Body of pancreas (tissue), 4 donors: ENCODE measurements around the gene PCDHGA5.

Experiments used
- POLR2A ChIP-seq, 3 donors: fragments of 450-650 bp; IDR thresholded peaks; one replicate each; pipeline ENCODE4 v1.6.1; 2016; ENCODE audit warnings: antibody characterized with exemption in 3 of 3, mild to moderate bottlenecking in 2 of 3
- TF ChIP-seq, protein P1 (sequence below), 7 experiments: fragments of 450-650 bp in 4 of 7; fragments of 200-600 bp in 3 of 7; sonication (generic) in 3 of 7; IDR thresholded peaks; one replicate each; pipeline ENCODE4 v1.5.1; 2016 to 2019; ENCODE audit warnings: antibody characterized with exemption in 7 of 7

DNA sequence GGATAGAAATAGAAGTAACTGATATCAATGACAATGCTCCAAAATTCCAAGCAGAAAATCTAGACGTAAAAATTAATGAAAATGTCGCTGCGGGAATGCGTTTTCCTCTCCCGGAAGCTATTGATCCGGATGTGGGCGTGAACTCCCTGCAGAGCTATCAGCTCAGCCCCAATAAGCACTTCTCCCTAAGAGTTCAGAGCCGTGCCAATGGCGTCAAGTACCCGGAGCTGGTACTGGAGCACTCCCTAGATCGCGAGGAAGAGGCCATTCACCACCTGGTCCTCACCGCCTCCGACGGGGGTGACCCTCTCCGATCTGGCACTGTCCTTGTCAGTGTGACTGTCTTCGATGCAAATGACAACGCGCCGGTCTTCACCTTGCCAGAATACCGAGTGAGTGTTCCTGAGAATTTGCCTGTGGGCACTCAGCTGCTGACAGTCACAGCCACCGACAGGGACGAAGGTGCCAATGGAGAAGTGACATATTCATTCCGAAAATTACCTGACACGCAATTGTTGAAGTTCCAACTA lies 49.6 kb downstream of the PCDHGA5 start:
- TF ChIP-seq POLR2A (IDR thresholded peaks at IDR 0.05) = no peak
- TF ChIP-seq, protein P1, sequence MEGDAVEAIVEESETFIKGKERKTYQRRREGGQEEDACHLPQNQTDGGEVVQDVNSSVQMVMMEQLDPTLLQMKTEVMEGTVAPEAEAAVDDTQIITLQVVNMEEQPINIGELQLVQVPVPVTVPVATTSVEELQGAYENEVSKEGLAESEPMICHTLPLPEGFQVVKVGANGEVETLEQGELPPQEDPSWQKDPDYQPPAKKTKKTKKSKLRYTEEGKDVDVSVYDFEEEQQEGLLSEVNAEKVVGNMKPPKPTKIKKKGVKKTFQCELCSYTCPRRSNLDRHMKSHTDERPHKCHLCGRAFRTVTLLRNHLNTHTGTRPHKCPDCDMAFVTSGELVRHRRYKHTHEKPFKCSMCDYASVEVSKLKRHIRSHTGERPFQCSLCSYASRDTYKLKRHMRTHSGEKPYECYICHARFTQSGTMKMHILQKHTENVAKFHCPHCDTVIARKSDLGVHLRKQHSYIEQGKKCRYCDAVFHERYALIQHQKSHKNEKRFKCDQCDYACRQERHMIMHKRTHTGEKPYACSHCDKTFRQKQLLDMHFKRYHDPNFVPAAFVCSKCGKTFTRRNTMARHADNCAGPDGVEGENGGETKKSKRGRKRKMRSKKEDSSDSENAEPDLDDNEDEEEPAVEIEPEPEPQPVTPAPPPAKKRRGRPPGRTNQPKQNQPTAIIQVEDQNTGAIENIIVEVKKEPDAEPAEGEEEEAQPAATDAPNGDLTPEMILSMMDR (IDR thresholded peaks at IDR 0.05) = no peak
